IPS-20b (cell line): ENCODE data around the gene DOCK4.
"Not testable (repeated sequence)": the region's sequence is repeated elsewhere in the genome, so short reads cannot be mapped to it uniquely, and the experiment has no call there.

Experiments used
- H3K27ac ChIP-seq: one replicate; pipeline ENCODE4 v1.5.1; 2013; ENCODE audit warnings: low read length
- H3K27me3 ChIP-seq: 2 replicates; pipeline ENCODE4 v1.6.1; 2013; ENCODE audit warnings: mild to moderate bottlenecking, low read length, inconsistent platforms; ENCODE audit not compliant: insufficient read depth
- H3K36me3 ChIP-seq: 2 replicates; pipeline ENCODE4 v1.6.1; 2013; ENCODE audit warnings: low read depth, mild to moderate bottlenecking, inconsistent platforms, low read length, moderate library complexity; ENCODE audit not compliant: insufficient read depth
- H3K4me1 ChIP-seq: 2 replicates; pipeline ENCODE4 v1.6.1; 2013; ENCODE audit warnings: mild to moderate bottlenecking, control low read depth, inconsistent platforms, low read length, moderate library complexity; ENCODE audit not compliant: insufficient read depth
- H3K4me3 ChIP-seq: 2 replicates; pipeline ENCODE4 v1.5.1; 2013; ENCODE audit warnings: mild to moderate bottlenecking, low read length, inconsistent platforms
- H3K9ac ChIP-seq: 2 replicates; pipeline ENCODE4 v1.6.1; 2013; ENCODE audit warnings: low read depth, mild to moderate bottlenecking, inconsistent platforms, low read length, moderate library complexity
- H3K9me3 ChIP-seq: 2 replicates; pipeline ENCODE4 v1.6.1; 2013; ENCODE audit warnings: mild to moderate bottlenecking, low read depth, low read length, inconsistent platforms; ENCODE audit not compliant: insufficient read depth

DOCK4 gene

DNA sequence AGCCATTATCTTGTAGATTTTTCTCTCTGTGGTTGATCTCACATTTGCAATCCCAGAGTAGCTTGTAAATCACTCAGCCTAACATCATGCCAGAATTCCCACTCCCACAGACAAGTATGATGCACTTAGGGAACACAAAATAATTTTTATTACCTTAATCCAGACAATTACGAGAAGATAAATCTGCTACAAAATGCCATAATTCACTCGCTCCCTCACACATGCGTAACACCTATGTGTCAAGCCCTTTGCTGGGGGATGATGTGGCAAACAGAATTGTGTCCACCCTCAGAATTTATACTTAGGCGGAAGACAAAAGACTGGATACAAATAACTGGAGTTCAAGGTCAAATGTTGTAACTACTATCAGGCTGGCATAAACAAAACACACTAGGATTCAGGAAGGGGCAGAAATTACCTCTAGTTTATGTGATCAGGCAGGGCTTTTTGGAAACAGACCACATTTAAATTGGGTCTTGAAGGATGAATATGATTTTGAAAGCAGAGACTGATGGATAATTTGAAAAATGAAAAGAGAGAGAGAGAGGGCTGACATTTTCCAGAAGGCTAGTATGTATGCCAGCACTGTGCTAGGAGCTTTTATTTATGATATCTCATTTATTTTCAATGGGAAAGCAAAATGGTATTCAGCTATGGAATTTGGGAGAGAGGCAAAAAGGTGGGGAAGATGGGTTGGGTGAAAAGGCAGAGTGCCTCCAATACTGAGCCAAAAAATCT lies 69.8 kb downstream of the DOCK4 start:
- H3K4me1 ChIP-seq, result peaks cover 41% of the 10 kb centered on the region
- H3K27ac ChIP-seq, result no peak overlapping the region
- no peaks in the 10 kb centered on the region for H3K27me3 ChIP-seq
- H3K36me3 ChIP-seq, result no peaks in the 10 kb centered on the region
- H3K9ac ChIP-seq, result 0 out of 2 replicates have a peak overlapping the region, but pooled peaks have one; percentile 15
- no peaks in the 10 kb centered on the region for H3K9me3 ChIP-seq
- no peak overlapping the region for H3K4me3 ChIP-seq

GRCh38 chr7:112135815-112136214 lies 70.4 kb downstream of the DOCK4 start:
- Histone ChIP-seq H3K36me3 (no peaks in the 10 kb centered on the region), H3K4me1 (peaks cover 41% of the 10 kb centered on the region), H3K9ac (no peak overlapping the region), H3K4me3 (no peak overlapping the region), H3K27ac (no peak overlapping the region), H3K9me3 (no peaks in the 10 kb centered on the region), H3K27me3 (no peaks in the 10 kb centered on the region)

DNA sequence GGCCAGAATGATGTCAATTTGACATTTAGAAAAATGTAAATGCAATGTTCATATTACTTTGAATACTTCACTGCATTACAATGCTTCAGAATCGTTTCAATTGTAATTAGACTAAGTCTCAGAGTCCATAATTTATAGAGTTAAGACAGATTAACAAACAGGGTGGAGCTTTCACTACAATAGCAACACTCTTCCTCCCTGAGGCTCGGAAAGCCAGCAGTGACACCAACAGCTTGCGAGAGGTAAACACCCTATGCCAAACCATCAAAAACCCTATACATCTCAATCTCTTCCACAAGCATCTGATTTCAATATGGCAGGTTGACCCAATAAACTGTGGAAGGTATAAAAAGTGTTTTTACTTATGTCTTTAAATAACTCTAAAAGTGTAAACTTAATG lies 72.2 kb downstream of the DOCK4 start:
- H3K4me3 ChIP-seq, result no peak overlapping the region
- H3K9ac ChIP-seq, result no peak overlapping the region
- H3K27ac ChIP-seq, result no peak overlapping the region
- H3K36me3 ChIP-seq, result no peaks in the 10 kb centered on the region
- H3K4me1 ChIP-seq, result peaks cover 50% of the 10 kb centered on the region
- H3K27me3 ChIP-seq, result no peaks in the 10 kb centered on the region
- H3K9me3 ChIP-seq, result no peaks in the 10 kb centered on the region

- H3K36me3 ChIP-seq, result no peaks in the 10 kb centered on the region
- no peaks in the 10 kb centered on the region for H3K9me3 ChIP-seq
- peaks cover 48% of the 10 kb centered on the region for H3K4me1 ChIP-seq
Observed at GRCh38 chr7:112133328-112133727, 72.9 kb downstream of the DOCK4 start.

DNA sequence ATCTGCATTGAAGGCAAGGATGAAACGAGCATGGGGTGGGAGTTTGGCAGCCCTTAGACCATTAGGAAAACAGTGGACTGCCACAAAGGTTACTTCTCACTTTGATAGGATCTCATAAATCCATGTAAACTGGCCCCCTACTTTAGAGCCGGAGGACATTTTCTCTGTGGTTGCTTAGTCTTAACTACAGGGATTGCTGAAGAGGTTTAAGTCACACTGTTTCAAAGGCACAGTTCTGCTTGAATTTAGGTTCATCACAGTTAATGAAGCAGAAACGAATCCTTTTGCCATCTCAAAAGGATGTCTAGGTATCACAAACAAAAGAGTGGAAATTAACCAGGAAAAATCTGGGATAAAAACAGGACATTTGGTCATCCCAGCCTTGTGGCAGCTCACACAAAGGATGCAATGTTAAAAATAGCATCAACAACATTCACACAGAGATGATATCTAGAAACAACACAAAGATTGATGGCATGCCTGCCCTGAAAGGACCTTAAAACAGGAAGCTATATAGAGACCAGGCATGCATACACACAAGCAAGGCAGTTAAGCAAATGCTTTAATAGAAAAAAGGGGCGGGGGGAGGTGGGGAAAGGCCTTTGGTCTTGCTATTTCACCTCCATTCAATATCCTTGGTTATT lies 74.0 kb downstream of the DOCK4 start:
- peaks cover 39% of the 10 kb centered on the region for H3K4me1 ChIP-seq
- no peak overlapping the region for H3K9ac ChIP-seq
- no peak overlapping the region for H3K27ac ChIP-seq
- no peak overlapping the region for H3K4me3 ChIP-seq
- no peaks in the 10 kb centered on the region for H3K9me3 ChIP-seq
- no peaks in the 10 kb centered on the region for H3K36me3 ChIP-seq
- no peaks in the 10 kb centered on the region for H3K27me3 ChIP-seq

More at GRCh38 chr7:112133328-112133727, 72.9 kb downstream of the DOCK4 start:
- H3K9ac ChIP-seq, result no peak overlapping the region
- no peak overlapping the region for H3K27ac ChIP-seq
- H3K4me3 ChIP-seq, result no peak overlapping the region
- no peaks in the 10 kb centered on the region for H3K27me3 ChIP-seq

DNA sequence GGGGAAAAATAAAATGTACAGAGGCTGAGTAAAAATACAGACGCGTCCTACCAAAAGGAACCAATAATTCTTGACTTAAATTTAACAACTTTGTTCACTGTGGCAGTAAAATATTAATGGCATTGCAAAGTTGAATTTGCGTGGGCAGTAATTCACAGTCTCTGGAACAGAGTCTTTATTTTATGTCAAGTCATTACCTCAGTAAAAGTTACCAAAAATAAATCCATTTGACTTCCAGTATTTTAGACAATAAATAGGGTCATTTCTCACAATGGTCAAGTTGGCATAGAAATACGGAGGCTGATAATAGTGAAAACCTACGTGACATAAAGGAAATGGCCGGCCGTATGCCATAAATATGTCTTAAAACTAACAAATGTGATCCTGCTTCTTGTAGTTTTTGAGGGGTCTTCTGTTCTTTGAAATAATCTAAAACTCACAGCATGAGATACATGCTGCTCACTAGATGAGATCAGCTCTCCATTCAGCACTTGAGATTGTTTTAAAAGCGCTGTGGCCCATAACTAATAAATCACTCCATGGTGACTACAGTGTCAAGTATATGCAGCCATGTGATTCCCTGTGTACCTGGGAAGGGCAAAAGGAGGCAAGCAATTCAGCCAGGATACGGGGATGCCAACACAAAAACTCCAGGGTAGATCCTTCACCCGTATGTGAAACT lies 75.3 kb downstream of the DOCK4 start:
- H3K36me3 ChIP-seq, result no peaks in the 10 kb centered on the region
- H3K9ac ChIP-seq, result no peak overlapping the region
- H3K27me3 ChIP-seq, result no peaks in the 10 kb centered on the region
- H3K4me3 ChIP-seq, result no peak overlapping the region
- no peaks in the 10 kb centered on the region for H3K9me3 ChIP-seq
- H3K27ac ChIP-seq, result no peak overlapping the region
- H3K4me1 ChIP-seq, result peaks cover 30% of the 10 kb centered on the region; the same call in 1 of the 2 replicates

- H3K4me1 ChIP-seq, result peaks cover 24% of the 10 kb centered on the region; the same call in 1 of the 2 replicates
- no peak overlapping the region for H3K4me3 ChIP-seq
- no peaks in the 10 kb centered on the region for H3K27me3 ChIP-seq
- H3K27ac ChIP-seq, result no peak overlapping the region
- no peaks in the 10 kb centered on the region for H3K9me3 ChIP-seq
- H3K9ac ChIP-seq, result no peak overlapping the region
- no peaks in the 10 kb centered on the region for H3K36me3 ChIP-seq
Observed at GRCh38 chr7:112129655-112130323, 76.4 kb downstream of the DOCK4 start.

DNA sequence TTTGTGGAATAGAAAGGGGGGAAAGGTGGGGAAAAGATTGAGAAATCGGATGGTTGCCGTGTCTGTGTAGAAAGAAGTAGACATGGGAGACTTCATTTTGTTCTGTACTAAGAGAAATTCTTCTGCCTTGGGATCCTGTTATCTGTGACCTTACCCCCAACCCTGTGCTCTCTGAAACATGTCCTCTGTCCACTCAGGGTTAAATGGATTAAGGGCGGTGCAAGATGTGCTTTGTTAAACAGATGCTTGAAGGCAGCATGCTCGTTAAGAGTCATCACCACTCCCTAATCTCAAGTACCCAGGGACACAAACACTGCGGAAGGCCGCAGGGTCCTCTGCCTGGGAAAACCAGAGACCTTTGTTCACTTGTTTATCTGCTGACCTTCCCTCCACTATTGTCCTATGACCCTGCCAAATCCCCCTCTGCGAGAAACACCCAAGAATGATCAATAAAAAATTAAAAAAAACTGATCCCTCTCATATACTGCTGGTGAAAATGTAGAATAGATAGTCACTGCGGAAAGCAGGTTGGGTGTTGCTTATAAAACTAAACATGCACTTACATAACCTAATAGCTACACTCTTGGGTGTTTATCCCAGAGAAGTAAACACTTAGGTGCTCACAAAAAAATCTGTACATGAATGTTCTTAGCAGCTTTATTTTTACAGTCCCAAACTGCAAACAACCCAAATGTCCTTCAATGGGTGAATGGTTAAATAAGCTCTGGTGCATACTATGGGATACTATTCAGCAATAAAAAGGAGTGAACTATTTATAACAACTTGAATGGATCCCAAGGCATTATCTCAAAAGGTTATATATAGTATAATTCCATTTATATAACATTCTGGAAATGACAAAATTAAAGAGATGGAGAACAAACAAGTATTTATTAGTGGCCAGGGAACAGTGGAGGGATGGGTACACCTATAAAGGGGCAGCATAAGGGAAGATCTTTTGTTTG lies 77.5 kb downstream of the DOCK4 start:
- H3K27ac ChIP-seq, H3K4me3 ChIP-seq, H3K9me3 ChIP-seq, H3K36me3 ChIP-seq, H3K27me3 ChIP-seq, H3K9ac ChIP-seq: not testable (repeated sequence)
- peaks cover 24% of the 10 kb centered on the region; the same call in 1 of the 2 replicates for H3K4me1 ChIP-seq

DNA sequence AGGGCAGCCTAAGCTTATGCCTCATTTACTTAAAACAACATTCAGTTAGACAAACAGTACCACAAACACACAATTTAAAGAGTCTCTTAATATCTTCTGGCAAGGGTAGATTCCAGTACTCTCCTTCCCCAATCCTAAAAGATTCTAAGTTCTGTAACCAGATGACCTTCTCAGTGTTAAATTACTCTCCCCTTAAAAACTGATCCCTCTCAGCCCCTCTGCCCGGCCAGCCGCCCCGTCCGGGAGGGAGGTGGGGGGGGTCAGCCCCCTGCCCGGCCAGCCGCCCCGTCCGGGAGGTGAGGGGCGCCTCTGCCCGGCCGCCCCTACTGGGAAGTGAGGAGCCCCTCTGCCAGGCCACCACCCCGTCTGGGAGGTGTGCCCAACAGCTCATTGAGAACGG lies 78.2 kb downstream of the DOCK4 start:
- not testable (repeated sequence) for H3K4me3 ChIP-seq, H3K9ac ChIP-seq, H3K27me3 ChIP-seq, H3K27ac ChIP-seq, H3K36me3 ChIP-seq, H3K9me3 ChIP-seq
- H3K4me1 ChIP-seq, result peaks cover 24% of the 10 kb centered on the region; the same call in 1 of the 2 replicates

- no peaks in the 10 kb centered on the region for H3K9me3 ChIP-seq
- no peak overlapping the region for H3K27ac ChIP-seq
- H3K36me3 ChIP-seq, result no peaks in the 10 kb centered on the region
- no peaks in the 10 kb centered on the region for H3K27me3 ChIP-seq
- H3K4me3 ChIP-seq, result no peak overlapping the region
- H3K9ac ChIP-seq, result no peak overlapping the region
- H3K4me1 ChIP-seq, result peaks cover 14% of the 10 kb centered on the region; the same call in 1 of the 2 replicates
Observed at GRCh38 chr7:112125250-112125649, 80.9 kb downstream of the DOCK4 start.
